Hematopoietic multipotent progenitor cell treated with erythropoietin and hydrocortisone succinate and interleukin-3 and kit ligand, for 15 days (in vitro differentiated cells): ENCODE measurements around the gene NUF2.
"Not testable (repeated sequence)": the region's sequence is repeated elsewhere in the genome, so short reads cannot be mapped to it uniquely, and the experiment has no call there.

Experiments
- DNase-seq: peaks from one replicate; pipeline ENCODE4 v3.0.0-alpha.2; 2015; ENCODE audit warnings: low spot score

The NUF2 gene

DNA sequence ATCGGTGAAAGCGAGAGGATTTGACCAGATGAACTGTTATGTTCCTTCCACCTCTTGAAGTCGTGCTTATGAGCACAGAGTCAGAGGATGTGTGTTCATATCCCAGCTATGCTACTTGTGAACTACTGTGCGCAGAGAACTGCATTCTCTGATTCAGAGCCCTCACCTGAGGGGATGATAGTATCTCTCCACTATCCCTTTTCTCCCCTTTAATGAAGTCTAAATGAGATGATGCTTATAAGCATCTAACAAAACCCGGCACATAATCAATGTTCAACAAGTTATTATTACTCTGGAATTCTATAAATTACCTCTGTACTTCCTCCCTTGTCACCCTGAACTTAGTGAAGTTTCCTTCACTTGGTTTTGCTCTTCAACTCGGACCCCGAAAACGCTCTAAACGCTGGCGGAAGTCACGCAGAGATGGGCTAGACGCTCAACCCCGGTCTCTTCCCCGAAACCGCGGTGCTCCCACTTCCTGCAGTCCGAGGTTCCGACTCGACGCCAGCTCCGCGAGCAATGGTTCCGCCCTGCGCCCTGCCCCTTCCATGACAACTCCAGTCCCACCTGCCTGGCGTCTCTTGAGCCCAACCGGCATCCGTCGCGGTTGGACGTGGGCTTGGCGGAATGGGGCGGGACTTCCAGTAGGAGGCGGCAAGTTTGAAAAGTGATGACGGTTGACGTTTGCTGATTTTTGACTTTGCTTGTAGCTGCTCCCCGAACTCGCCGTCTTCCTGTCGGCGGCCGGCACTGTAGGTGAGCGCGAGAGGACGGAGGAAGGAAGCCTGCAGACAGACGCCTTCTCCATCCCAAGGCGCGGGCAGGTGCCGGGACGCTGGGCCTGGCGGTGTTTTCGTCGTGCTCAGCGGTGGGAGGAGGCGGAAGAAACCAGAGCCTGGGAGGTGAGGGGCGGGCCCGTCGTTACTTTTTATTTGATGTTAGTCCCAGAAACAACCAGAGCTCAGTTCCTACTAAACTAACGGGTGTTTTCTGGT is at the start of gene NUF2:
TSS of gene NUF2 (plus strand) at position 644 of the 995 bp plus-strand sequence. CDS start 4,098 bp downstream, outside the sequence.
- DNase-seq = peak; percentile 97

- no peak for DNase-seq
These were observed 47.9 kb upstream of the NUF2 start for GRCh38 chr1:163273766-163274441.

DNA sequence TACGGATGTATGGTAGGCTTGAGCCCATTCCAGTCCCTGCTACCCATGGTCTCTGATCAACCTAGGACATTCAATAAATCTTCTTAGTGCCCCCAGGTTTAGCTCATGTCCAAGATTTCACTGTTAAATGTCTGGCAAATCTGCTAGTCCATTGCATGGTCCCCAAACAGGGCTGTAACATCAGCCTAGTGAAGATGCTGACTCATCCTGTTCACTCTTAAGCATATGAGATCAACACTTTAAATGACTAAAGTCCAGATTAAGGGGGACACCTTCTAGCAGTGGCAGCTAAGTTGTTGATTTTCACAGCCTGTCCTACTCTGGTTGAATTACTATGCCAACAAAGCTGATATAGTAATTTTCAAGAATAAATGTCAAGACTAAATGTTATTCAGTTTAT is 46.5 kb upstream of the NUF2 start:
- DNase-seq = peak; percentile 3

GRCh38 chr1:163278602-163279001 is 43.2 kb upstream of the NUF2 start:
- no peak for DNase-seq

GRCh38 chr1:163284867-163285266 is 36.9 kb upstream of the NUF2 start:
- DNase-seq = not testable (repeated sequence)

GRCh38 chr1:163290025-163290640 is 31.6 kb upstream of the NUF2 start:
- DNase-seq = no peak

- DNase-seq = no peak
These were observed 30.3 kb upstream of the NUF2 start for GRCh38 chr1:163291461-163291860.

GRCh38 chr1:163292153-163292552 is 29.6 kb upstream of the NUF2 start:
- not testable (repeated sequence) for DNase-seq

GRCh38 chr1:163293497-163293896 is 28.3 kb upstream of the NUF2 start:
- DNase-seq = not testable (repeated sequence)

- no peak for DNase-seq
These were observed 25.8 kb upstream of the NUF2 start for GRCh38 chr1:163295949-163296348.

DNA sequence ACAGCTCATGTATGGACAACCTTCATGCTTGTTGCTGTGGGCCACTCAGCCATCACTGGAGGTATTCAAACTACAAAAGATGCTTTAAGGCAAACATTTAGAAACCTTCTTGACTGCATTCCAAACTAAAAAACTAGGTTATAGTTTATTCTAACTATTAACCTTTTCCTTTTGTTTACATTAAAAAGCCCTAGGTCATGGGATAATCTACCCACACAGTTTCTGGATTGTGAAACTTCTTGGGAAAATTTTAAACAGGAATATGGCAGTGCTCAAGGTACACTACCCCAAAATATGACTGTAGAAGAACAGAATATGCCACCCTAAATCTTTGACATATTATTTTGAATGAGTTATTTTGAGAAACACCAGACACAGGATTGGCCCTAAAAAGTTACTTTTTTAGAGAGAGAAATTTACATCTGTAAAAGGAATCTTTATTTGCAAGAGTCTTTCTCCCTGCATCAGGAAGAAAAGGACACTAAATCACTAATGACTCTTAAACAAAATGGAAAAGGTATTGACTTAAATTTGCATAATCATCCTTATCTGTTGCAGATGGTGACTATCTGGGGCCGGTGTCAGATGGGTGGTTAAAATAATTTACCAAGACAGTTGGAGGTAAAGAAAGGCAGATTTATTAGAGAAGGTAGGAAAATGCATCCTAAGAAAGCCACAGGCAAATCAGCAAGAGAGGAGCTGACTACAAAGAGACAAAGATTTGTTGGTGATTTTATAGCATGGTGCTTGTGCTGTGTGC is 25.1 kb upstream of the NUF2 start:
- DNase-seq = no peak

GRCh38 chr1:163298365-163298764 is 23.4 kb upstream of the NUF2 start:
- DNase-seq = no peak

DNA sequence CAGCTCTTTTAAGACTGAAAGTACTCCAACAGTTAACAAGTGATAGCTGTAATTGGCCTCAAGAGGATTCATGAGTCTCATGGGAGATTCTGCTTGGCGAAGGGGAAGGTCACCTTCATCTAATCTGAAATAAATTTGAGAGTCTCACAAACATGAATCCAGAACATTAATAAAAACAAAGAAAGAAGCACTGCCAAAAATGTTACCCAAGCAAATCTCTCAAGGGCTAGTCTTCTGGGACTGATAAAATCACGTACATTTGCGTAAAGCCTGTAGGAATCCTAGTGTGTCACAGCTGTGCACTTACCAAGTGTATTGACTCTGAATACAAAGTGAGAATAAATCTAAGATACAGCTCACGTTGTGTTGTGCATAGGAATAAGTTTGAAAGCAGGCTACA is 21.2 kb upstream of the NUF2 start:
- no peak for DNase-seq

DNA sequence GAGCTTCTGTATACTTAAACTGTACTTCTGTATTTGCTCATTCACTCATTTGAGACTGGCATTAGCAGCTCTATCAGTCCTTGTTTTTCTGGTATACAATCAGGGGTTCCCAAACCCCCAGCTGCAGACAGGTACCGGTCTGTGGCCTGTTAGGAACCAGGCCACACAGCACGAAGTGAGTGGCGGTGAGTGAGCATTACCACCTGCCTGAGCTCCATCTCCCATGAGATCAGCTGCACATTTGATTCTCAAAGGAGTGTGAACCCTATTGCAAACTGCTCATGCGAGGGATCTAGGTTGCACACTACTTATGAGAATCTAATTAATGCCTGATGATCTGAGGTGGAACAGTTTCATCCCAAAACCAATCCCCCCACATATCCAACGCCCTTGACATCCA is 18.2 kb upstream of the NUF2 start:
- DNase-seq = no peak

- no peak for DNase-seq
These were observed 16.3 kb upstream of the NUF2 start for GRCh38 chr1:163305441-163305840.

GRCh38 chr1:163307479-163308171 is 14.1 kb upstream of the NUF2 start:
- DNase-seq = no peak

GRCh38 chr1:163308811-163309210 is 12.9 kb upstream of the NUF2 start:
- no peak for DNase-seq

GRCh38 chr1:163315773-163316374 is 5.9 kb upstream of the NUF2 start:
- DNase-seq = peak; percentile 63

- no peak for DNase-seq
These were observed 863 bp upstream of the NUF2 start for GRCh38 chr1:163320891-163321290.

DNA sequence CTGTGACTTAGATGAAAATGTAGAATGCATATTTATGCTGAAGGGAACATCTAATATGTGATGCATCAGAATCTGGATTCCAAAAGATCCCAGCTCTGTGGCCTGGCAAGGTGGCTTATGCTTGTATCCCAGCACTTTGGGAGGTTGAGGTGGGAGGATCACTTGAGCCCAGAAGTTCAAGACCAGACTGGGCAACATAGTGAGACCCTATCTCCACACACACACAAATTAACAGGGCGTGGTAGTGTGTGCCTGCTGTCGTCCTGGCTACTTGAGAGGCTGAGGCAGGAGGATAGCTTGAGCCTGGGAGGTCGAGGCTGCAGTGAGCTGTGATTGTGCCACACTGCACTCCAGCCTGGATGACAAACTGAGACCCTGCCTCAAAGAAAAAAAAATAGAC is 1.6 kb downstream of the NUF2 start:
- DNase-seq = peak; percentile 4

- no peak for DNase-seq
These were observed 9.4 kb downstream of the NUF2 start for GRCh38 chr1:163331116-163331515.
